IPS-18a (cell line): ENCODE results near the gene DDX24.
"Not testable (repeated sequence)": the region's sequence is repeated elsewhere in the genome, so short reads cannot be mapped to it uniquely, and the experiment has no call there.

Experiments
- H3K27ac ChIP-seq: one replicate; pipeline ENCODE4 v1.5.1; 2013; ENCODE audit warnings: low read length
- H3K27me3 ChIP-seq: one replicate; pipeline ENCODE4 v1.6.1; 2013; ENCODE audit warnings: mild to moderate bottlenecking, low read length; ENCODE audit not compliant: control insufficient read depth, insufficient read depth
- H3K36me3 ChIP-seq: one replicate; pipeline ENCODE4 v1.6.1; 2013; ENCODE audit warnings: low read depth, low read length; ENCODE audit not compliant: control insufficient read depth
- H3K4me1 ChIP-seq: one replicate; pipeline ENCODE4 v1.6.1; 2013; ENCODE audit warnings: low read depth, low read length; ENCODE audit not compliant: control insufficient read depth
- H3K4me3 ChIP-seq: one replicate; pipeline ENCODE4 v1.5.1; 2013; ENCODE audit warnings: low read length
- H3K9ac ChIP-seq: one replicate; pipeline ENCODE4 v1.6.1; 2013; ENCODE audit warnings: mild to moderate bottlenecking, low read length, moderate library complexity
- H3K9me3 ChIP-seq: one replicate; pipeline ENCODE4 v1.6.1; 2013; ENCODE audit warnings: low read depth, low read length; ENCODE audit not compliant: control insufficient read depth

The DDX24 gene

DNA sequence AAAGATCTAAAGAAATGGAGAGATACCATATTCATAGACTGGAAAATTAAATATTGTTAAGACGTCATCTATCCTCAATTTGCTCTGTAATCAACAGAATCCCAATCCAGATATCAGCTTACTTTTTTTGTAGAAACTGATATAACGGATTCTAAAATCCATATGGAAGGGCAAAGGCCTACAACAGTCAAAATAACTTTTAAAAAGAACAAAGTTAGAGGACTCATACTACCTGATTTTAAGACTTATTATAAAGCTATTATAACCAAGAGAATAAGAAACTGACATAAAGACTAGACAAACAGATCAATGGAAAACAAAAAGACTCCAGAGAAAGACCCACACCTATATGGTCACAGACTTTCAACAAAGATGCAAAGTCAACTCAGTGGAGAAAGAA, 6.0 kb downstream of the DDX24 start:
- Histone ChIP-seq H3K27me3 (no peaks in the 10 kb centered on the region), H3K4me3 (no peak overlapping the region), H3K9me3 (peaks cover 9% of the 10 kb centered on the region), H3K4me1 (no peaks in the 10 kb centered on the region), H3K27ac (no peak overlapping the region), H3K9ac (no peak overlapping the region), H3K36me3 (peaks cover 22% of the 10 kb centered on the region)

DNA sequence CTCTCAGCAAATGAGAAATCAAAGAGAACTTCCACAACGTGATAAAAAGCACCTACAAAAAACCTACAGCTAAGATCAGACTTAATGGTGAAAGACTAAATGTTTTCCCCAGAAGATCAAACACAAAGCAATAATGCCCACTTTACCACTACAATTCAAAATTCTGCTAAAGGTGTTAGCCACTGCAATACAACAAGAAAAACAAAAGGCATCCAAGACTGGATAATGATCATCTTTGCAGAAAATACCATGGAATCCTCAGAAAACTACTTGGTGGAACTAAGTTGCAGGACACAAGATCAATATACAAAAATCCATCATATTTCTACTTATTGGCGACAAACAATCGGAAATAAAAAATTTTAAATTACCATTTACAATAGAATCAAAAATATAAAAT, 6.5 kb downstream of the DDX24 start:
- no peak overlapping the region for H3K4me3 ChIP-seq
- H3K9ac ChIP-seq = no peak overlapping the region
- no peak overlapping the region for H3K27ac ChIP-seq
- H3K9me3 ChIP-seq = peaks cover 9% of the 10 kb centered on the region
- peaks cover 22% of the 10 kb centered on the region for H3K36me3 ChIP-seq
- H3K4me1 ChIP-seq = no peaks in the 10 kb centered on the region
- H3K27me3 ChIP-seq = no peaks in the 10 kb centered on the region

DNA sequence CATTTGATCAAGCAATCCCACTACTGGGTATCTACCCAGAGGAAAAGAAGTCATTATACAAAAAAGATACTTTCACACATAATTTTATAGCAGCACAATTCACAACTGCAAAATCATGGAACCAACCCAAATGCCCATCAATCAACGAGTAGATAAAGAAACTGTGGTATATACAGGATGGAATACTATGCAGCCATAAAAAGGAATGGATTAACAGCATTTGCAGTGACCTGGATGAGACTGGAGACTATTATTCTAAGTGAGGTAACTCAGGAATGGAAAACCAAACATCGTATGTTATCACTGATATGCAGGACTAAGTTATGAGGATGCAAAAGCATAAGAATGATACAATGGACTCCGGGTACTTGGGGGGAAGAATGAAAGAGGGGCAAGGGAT, 8.9 kb downstream of the DDX24 start:
- H3K27me3 ChIP-seq, H3K36me3 ChIP-seq, H3K27ac ChIP-seq, H3K4me3 ChIP-seq, H3K9me3 ChIP-seq, H3K4me1 ChIP-seq, H3K9ac ChIP-seq: not testable (repeated sequence)

DNA sequence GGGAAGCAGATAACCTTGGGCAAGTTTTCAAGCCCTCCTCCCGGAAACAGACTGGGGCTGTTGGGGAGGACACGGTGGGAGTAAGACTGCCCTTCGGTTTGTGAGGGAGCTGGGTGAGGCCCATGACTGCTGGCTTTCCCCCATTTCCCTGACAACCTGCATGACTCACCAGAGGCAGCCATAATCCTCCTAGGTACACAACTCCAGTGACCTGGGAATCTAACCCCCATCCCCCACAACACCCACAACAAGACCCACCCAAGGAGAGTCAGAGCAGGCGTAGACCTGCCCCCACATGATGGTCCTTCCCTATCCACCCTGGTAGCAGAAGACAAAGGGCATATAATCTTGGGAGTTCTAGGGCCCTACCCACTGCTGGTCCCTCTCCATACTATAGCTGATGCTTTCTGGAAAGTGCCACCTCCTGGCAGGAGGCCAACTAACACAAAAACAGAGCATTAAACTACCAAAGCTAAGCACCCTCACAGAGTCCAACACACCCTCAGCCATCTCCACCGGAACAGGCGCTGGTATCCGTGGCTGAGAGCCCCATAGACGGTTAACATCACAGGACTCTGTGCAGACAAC, 14.8 kb downstream of the DDX24 start:
- Histone ChIP-seq H3K4me3 (no peak overlapping the region), H3K9me3 (no peaks in the 10 kb centered on the region), H3K9ac (no peak overlapping the region), H3K4me1 (peaks cover 10% of the 10 kb centered on the region), H3K36me3 (peaks cover 11% of the 10 kb centered on the region), H3K27me3 (no peaks in the 10 kb centered on the region), H3K27ac (no peak overlapping the region)

DNA sequence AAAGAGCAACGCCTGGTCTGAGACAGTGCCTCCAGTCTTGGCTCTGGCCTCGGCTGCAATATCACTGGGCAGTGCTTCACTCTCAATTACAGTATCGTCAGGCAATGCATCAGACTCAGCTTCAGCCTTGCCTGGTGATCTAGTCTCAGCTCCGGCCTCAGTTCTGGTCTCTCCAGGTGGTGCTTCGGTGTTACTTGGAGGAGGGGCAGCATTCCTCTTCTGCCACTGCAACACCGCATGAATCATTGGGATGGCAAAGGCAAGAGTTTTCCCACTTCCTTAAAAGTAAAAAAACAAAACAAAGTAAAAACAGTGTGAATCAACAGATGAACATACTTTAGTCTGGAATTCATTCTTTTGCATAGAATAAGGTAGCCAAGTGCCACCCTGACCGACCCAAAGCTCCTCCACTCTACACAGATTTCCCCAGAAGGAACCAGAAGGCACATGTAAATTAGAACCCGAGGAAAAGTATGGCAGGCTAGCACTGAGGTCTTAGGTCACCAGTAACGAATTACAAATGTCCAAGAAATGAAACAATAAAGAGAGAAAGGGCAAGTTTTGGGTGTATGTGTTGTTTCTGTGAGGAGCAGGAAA, 18.6 kb downstream of the DDX24 start:
- no peaks in the 10 kb centered on the region for H3K27me3 ChIP-seq
- no peaks in the 10 kb centered on the region for H3K9me3 ChIP-seq
- no peak overlapping the region for H3K9ac ChIP-seq
- H3K4me1 ChIP-seq = peaks cover 10% of the 10 kb centered on the region
- no peak overlapping the region for H3K4me3 ChIP-seq
- H3K36me3 ChIP-seq = peaks cover 46% of the 10 kb centered on the region
- no peak overlapping the region for H3K27ac ChIP-seq

DNA sequence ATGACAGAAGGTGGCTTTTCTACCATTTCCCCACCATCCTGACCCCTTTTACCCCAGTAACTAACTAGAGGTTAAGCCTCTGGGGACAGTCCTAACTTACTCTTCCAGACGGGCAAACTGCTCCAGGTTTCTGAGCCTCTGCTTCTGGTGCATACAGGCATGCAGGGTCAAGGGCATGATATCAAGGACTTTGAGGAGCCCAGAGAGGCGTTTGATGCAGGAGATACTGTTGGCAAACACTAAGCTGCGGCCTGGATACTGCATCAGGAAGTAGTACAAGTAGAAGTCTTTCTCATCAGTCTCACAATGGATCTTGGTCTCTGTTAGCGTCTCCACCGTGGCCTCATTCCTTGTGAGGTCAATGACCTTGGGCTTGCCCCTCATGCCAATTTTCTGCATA, 21.0 kb downstream of the DDX24 start:
- H3K27ac ChIP-seq = no peak overlapping the region
- no peaks in the 10 kb centered on the region for H3K9me3 ChIP-seq
- H3K4me1 ChIP-seq = peaks cover 4% of the 10 kb centered on the region
- no peak overlapping the region for H3K9ac ChIP-seq
- H3K4me3 ChIP-seq = no peak overlapping the region
- peaks cover 67% of the 10 kb centered on the region for H3K36me3 ChIP-seq
- no peaks in the 10 kb centered on the region for H3K27me3 ChIP-seq

DNA sequence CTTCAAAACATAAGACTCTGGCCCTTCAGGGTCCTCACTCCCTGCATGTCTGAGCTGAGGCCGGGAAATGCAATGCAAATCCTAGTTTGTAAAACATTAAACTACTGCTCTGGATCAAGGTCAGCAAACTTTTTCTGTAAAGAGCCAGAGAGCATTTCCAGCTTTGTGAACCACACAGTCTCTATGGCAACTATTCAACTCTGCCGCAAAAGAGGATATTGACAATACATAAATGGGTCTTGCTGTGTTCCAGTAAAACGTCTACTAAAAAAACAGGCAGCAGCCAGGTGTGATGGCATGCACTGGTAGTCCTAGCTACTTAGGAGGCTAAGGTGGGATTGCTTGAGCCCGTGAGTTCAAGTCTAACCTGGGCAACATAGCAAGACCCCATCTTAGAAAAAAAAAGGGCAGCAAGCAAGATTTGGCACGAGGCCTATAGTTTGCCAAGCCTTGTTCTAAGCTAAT, 22.3 kb downstream of the DDX24 start:
- Histone ChIP-seq H3K9me3 (no peaks in the 10 kb centered on the region), H3K27ac (no peak overlapping the region), H3K4me1 (peaks cover 4% of the 10 kb centered on the region), H3K36me3 (peaks cover 76% of the 10 kb centered on the region), H3K9ac (no peak overlapping the region), H3K27me3 (no peaks in the 10 kb centered on the region), H3K4me3 (no peak overlapping the region)

DNA sequence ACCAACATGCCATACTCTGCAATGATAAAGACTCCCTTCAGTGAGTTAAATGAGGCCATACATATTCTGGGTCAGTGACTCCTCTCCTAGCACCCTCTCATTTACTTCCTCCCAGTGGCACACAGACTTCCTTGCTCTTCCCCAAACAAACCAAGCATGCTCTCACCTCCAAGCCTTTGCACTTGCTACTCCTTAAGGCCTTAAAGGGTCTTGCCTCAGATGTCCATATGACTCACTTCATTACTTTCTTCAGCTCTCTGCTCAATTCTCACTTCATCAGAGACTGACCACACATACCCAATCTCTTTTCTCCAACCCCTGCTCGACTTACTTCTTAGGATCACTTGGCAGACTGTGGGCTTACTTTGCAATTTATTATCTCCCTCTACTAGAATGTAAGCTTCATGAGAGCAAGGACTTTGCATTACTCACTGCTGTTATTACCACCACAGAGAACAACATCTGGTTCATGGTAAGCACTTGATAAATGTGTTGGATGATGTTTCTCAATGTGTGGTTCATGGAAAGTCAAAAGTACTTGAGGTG, 22.8 kb downstream of the DDX24 start:
- Histone ChIP-seq H3K4me1 (peaks cover 4% of the 10 kb centered on the region), H3K27ac (no peak overlapping the region), H3K9me3 (no peaks in the 10 kb centered on the region), H3K36me3 (peaks cover 76% of the 10 kb centered on the region), H3K27me3 (no peaks in the 10 kb centered on the region), H3K4me3 (no peak overlapping the region), H3K9ac (no peak overlapping the region)

DNA sequence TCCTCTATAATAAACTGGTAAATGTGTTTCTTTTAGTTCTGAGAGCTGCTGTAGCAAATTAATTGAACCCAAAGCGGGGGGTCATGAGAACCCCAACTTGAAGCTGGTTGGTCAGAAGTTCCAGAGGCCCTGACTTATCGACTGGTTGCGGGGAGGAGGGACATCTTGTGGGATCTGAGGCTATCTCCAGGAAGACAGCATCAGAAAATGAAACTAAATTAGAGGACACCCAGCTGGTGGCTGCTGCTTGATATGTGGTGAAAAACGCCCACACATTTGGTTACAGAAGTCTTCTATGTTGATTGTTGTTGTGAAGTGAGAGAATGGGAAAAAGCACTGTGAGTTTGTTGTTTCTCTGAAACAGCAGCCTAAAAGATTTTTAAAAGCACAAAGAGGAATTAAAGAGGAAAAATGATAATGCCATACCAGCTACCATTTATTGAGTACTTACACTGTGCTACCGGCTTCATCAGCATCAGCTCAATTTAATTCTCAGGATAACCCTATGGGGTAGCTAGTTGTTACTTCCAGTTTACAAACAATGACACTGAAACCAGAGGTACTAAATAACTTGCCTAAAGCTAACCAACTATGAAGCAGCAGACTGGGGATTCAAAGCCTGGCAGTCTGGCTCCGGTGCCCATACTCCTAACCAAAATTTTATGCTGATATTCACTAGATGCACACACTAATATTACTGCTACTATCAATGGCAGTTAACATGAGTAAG, 24.3 kb downstream of the DDX24 start:
- no peaks in the 10 kb centered on the region for H3K9me3 ChIP-seq

DNA sequence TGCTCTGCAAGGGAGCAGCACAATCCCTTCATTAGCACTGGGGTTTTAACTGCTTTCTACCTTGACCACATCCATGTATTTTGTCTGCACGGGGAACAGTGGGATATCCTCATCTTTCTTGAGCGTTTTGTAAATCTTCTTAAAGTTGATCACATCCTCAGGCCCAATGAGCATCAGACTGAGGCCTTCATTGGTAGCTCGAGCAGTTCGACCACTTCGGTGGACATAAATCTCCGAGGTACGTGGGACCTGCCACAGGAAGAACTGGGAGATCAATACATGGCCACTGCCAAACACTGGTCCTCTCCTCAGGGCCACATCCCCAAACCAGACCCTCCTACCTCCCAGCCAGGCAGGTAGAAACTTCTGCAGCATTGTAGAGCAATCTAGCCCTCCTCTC, 26.1 kb downstream of the DDX24 start:
- H3K4me3 ChIP-seq = no peak overlapping the region
- H3K9me3 ChIP-seq = no peaks in the 10 kb centered on the region
- no peak overlapping the region for H3K27ac ChIP-seq
- no peak overlapping the region for H3K9ac ChIP-seq
- peaks cover 76% of the 10 kb centered on the region for H3K36me3 ChIP-seq
- H3K4me1 ChIP-seq = peaks cover 4% of the 10 kb centered on the region
- H3K27me3 ChIP-seq = no peaks in the 10 kb centered on the region

More for the DNA sequence above, 24.3 kb downstream of the DDX24 start:
- Histone ChIP-seq H3K9ac (no peak overlapping the region), H3K4me1 (peaks cover 4% of the 10 kb centered on the region), H3K27ac (no peak overlapping the region), H3K27me3 (no peaks in the 10 kb centered on the region), H3K4me3 (no peak overlapping the region), H3K36me3 (peaks cover 78% of the 10 kb centered on the region)

DNA sequence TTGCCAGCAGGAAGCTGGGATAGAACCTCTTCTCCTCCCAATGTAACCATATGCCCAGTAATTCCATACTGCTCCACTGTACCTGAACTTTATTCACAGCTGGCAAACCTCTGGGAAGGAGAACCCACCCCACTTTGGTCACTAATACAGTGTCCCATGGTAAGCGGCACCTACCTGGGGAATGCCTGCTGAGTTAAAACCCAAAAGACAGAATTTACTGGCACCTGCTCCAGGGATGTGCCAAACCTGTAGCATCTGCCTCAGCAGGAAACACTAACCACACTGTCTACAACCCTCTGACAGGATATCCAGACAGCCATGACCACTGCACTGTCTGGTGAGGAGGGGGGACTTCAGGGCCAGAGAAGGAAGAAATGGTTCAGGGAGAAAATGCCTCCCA, 26.6 kb downstream of the DDX24 start:
- Histone ChIP-seq H3K36me3 (peaks cover 76% of the 10 kb centered on the region), H3K9ac (no peak overlapping the region), H3K27ac (no peak overlapping the region), H3K9me3 (no peaks in the 10 kb centered on the region), H3K27me3 (no peaks in the 10 kb centered on the region), H3K4me1 (peaks cover 4% of the 10 kb centered on the region), H3K4me3 (no peak overlapping the region)
